Measurements from ENCODE around the gene CX3CR1.
"Not testable (repeated sequence)": the region's sequence is repeated elsewhere in the genome, so short reads cannot be mapped to it uniquely, and the experiment has no call there.

The CX3CR1 gene, protein sequence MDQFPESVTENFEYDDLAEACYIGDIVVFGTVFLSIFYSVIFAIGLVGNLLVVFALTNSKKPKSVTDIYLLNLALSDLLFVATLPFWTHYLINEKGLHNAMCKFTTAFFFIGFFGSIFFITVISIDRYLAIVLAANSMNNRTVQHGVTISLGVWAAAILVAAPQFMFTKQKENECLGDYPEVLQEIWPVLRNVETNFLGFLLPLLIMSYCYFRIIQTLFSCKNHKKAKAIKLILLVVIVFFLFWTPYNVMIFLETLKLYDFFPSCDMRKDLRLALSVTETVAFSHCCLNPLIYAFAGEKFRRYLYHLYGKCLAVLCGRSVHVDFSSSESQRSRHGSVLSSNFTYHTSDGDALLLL

DNA sequence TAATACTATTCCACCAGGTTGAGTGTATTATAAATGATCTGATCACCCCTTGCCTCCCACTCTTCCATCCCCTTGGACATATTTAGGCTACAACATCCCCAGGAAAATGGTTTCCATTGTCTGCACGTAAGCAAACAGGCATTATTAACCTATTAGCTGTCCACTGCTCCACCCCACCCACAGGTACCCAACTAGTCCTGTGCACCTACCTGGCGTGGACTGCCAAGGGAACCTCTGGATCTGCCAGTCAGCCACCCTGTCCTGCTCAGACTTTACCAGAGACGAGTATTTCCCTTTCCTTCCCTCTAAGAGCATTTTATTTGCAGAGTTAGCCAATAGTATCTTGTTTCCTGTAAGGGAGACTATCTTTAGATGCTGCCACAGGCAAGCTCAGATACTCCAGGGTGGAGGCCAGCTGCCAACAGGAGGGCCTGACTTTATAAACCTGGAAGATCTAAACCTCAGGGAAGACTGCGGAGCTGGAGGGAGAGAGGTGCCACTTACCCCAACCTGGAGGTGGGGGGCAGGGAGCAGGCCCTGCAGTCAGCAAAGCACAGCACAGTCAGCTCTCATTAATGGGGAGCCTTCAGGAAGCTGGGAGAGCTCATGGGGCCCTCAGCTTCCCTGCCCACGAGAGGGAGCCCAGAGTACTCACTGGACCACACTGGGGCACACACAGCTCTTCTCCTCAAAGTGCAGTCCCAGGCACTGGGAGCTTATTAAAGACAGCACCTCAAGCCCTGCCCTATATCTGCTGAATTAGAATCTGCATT lies at the start of gene CX3CR1:
Gene CX3CR1, minus strand, starts transcription at position 292 of the 773 bp plus-strand sequence. CDS start 13,527 bp downstream, outside the sequence.
- no peak for DNase-seq

DNA sequence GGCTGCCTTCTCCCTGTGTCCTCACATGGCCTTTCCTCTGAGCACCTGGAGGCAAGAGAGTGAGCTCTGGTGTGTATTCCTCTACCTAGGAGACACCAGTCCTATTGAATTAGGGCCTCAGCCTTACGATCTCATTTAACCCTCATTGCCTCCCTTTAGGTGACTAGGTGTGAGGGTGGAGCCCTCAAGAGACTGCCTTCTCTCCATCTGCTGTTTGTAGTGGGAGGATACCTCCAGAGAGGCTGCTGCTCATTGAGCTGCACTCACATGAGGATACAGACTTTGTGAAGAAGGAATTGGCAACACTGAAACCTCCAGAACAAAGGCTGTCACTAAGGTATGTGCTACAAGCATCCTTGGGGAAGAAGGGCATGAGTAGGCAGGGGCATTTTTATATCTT lies 49.7 kb upstream of the CX3CR1 start, which contains the start of gene CCR8:
Gene CCR8, plus strand, starts transcription at position 217 of the 400 bp plus-strand sequence. CDS start 2,623 bp downstream, outside the sequence.
- DNase-seq, result no peak

DNA sequence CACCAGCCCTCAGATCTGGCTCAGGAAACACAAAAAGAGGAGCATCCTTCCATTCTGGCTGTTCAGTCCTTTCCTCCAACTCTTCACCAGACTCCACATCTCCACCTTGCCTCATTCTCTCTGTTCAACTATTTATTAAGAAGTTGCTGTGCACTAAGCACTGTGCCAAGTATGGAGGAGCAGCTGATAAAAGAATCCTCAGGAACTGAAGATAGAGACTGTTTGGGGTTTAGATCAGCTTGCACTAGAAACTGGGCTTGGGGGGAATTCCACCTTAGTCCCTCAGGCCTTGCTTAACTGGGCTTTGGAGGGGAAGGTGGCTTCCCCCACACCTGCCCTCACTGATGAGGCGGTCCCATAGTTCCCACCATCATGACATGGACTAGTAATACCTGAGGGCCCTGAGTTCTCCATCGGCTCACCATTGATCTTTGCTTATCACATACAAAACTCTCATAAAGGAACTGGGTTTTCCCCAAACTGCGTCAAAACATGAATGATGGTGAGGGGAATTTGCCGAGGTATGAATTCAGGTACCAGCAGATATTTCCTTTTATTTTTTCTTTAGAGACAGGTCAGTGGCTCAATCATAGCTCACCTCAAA lies 48.0 kb upstream of the CX3CR1 start:
- peak; percentile 33 for DNase-seq

DNA sequence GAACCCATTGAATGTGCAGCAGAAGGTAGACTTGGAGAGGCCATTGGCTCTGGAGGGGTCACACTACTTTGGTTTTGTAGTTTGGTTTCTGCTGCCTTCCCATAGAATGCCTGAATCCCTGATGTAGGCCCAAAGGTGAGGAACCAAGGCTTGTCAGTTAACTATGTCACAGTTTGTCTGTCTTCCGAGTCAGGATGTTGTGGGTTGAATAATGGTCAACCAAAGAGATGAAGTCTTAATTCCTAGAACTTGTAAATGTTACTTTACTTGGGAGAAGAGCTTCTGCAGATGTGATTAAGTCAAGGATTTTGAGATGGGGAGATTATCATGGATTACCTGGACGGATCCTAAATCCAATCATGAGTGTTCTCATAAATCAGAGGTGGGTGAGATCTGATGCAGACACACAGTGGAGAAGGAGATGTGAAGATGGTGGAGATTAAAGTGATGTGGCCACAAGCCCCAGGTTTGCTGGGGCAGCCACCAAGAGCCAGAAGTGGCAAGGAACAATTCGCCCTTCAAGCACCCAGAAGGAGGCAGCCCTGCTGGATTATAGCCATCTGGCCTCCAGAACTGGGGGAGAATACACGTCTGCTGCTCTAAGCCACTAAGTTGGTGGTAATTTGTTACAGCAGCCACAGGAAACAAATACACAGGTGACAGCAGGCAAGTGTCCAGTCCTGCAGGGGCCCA lies 47.4 kb upstream of the CX3CR1 start:
- no peak for DNase-seq

DNA sequence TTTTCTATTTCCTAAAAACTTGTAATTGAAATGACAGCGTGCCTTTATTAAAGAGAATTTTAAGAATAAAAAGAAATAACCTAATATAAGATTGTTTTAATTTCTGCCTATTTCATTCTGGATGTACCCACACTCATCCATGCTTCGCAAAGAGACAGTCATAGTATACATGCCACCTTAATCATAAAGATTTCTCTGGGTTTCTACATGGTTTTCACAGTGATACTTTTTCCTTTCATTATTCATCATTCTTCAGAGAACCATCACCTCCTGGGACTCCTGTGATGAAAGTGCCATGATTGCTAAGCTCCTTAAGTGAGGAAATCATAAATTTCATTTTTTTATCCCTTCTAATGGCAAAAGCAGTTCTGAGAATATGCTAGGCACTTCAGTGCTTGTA lies 45.4 kb upstream of the CX3CR1 start:
- no peak for DNase-seq

DNA sequence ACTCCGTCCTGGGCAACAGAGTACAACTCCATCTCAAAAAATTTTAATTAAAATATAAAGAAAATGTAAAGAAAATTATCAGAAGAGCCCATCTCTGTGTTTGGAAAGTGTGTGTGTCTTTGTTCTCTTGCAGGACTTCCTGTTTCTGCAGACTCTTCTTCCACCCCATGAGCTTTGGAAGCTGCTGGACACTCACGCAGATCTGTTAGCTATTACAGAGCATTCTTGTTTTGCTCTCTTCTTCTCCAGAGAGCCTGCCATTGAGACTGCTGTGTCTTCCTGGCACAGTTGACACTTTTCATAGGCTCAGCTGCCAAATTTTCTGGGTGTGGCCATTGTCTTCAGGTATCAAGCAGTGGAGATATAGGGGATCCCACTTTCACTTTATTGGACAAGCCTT lies 43.7 kb upstream of the CX3CR1 start:
- no peak for DNase-seq

DNA sequence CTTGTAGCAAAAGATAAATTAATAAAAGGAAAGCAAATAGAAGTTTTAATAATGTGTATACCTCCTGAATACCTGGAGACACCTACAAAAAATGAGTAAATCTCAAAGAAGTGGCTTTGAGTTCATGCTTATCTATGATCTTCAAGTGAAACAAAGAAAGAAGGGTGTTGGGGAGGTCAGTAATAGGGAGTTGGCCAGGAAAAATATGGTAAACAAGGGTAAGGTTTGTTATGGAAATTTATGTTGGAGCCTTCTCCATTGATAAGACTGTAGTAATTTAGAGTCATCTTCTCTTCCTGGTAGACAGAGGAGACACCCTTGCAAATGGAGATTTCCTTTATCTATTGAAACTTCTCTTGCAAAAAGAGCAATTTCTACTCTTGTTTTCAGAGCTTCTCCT lies 43.1 kb upstream of the CX3CR1 start:
- DNase-seq, result no peak

DNA sequence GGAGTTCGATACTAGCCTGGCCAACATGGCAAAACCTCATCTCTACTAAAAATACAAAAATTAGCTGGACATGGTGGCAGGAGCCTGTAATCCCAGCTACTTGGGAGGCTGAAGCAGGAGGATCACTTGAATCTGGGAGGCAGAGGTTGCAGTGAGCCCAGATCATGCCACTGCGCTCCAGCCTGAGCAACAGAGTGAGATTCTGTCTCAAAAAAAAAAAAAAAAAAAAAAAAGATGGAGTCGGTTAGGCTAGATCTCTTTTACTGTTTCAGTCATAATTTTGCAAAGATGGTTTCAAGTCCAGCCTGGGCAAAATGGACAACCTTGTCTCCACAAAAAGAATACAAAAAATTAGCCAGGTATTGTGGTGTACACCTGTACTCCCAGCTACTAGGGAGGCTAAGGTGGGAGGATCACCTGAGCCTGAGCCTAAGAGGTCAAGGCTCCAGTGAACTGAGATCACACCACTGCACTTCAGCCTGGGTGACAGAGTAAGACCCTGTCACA lies 42.4 kb upstream of the CX3CR1 start:
- DNase-seq, result not testable (repeated sequence)

DNA sequence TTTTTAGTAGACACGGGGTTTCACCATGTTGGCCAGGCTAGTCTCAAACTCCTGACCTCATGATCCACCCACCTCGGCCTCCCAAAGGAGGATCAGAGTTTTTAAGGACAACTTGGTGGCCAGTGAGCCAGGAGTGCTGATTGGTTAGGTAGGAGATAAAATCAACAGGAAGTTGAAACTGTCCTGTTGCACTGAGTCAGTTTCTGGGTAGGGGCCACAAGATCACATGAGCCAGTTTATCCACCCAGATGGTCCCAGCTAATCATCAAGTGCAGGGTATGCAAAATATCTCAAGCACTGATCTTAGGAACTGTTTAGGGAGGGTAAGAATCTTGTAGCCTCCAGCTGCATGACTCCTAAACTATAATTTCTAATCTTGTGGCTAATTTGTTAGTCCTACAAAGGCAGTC lies 41.7 kb upstream of the CX3CR1 start:
- not testable (repeated sequence) for DNase-seq

DNA sequence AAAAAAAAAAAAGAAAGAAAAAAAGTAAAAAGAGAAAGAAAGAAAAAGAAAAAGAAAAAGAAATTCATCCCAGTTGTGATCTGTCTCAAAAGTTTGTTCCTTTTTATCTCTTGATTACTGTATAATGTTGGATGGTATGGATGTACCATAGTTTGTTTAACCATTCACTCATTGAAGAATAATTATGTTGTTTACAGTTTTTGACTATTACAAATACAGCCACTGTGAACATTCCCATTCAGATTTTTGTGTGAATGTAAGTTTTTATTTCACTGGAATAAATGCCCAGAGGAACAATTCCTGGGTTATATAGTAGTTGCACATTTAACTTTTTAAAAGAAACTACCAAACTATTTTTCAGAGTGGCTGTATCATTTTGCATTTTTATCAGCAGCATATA lies 39.4 kb upstream of the CX3CR1 start:
- no peak for DNase-seq

DNA sequence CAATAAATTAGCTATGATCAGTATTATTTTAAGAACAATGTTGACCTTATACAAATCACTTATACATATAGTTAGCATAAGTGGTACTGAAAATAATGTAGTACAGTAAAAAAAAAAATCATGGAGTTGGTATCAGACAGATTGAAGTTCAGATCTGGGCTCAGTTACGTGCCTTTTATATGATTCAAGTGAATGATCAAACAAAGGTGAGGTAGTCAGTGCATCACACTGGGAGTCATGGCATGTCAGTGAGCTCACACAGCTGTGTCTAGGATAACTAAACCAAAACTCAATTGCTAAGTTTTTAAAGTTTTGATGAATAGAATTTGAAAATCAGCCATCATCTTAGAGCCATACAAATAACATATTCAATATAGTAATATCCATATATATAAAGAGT lies 38.5 kb upstream of the CX3CR1 start:
- no peak for DNase-seq

DNA sequence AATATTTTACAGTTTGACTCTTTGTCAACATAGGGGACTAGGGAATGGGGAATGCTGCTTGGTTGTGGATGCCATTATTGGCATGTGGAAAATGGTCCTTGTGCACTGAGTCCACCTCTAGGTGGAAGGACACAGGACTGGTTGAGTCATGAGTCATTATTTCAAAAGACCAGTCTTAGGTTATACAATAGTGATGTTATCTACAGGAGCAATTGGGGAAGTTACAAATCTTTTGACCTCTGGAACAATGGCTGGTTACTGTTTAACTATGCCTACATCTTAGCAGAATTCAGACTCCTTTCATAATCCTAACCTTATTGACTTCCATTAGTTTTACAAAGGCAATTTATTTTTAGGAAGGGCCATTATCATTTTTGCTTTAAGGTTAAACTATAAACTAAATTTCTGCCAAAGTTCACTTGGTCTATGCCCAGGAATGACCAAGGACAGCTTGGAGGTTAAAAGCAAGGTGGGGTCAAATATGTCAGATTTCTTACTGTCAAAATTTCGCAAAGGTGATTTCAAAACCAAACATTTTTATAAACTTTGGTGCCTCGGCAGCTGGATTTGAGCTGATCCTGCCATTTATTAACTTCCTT lies 37.8 kb upstream of the CX3CR1 start:
- DNase-seq, result no peak

DNA sequence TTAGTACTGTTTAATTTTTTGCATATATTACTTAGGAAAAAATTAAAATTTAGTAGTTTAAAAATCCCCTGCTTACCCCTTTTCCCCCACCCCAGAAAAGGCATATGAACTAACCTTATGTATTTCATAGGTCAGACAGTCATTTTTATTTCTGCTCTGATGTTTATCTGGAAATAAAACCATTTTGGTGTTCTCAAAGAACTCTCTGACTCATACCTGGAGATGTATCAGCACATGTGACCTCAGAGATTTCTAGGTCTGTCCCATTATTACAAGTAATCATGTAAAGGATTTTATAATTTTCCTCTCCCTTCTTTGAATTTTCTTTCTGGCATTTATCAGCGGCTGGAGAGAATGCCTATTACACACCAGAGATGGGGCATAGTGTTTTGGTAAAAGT lies 35.6 kb upstream of the CX3CR1 start:
- no peak for DNase-seq

DNA sequence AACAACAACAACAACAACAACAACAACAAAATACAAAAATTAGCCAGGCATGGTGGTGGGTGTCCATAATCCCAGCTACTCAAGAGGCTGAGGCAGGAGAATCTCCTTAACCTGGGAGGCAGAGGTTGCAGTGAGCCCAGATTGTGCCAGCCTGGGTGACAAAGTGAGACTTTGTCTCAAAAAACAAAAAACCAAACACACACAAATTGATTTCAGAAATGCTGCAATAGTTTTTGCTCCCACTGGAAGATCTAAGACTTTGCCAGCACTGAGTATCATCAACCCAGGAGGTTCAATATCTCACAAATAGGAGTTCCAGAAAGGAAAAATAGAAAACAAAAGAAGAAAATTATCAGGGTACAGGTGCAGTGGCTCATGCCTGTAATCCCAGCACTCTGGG lies 33.5 kb upstream of the CX3CR1 start:
- no peak for DNase-seq

DNA sequence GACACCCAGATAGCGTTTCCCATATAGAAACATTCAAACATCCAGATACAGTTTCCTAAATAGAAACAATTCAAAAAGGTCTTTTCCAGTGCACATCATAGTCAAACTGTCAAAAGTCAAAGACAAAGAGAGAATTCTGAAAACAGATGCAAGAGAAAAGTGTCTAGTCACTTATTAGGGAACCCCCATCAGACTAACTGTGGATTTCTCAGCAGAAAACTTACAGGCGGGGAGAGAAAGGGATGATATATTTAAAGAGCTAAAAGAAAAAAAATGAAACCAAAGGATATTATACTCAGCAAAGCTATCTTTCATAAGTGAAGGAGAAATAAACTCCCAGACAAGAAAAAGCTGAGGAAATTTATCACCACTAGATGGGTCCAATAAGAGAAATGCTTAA lies 22.3 kb upstream of the CX3CR1 start:
- no peak for DNase-seq

DNA sequence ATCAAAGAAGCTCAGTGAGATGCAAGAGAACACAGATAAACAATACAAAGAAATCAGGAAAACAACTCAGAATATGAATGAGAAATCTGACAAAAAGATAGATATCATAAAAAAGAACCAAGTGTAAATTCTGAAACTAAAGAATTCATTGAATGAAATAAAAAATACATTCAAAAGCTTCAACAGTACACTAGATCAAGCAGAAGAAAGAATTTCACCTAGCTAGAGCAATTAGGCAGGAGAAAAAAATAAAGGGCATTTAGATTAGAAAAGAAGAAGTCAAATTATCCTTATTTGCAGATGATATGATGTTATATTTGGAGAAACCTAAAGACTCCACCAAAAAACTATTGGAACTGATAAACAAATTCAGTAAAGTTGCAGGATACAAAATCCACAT lies 19.4 kb upstream of the CX3CR1 start:
- no peak for DNase-seq

DNA sequence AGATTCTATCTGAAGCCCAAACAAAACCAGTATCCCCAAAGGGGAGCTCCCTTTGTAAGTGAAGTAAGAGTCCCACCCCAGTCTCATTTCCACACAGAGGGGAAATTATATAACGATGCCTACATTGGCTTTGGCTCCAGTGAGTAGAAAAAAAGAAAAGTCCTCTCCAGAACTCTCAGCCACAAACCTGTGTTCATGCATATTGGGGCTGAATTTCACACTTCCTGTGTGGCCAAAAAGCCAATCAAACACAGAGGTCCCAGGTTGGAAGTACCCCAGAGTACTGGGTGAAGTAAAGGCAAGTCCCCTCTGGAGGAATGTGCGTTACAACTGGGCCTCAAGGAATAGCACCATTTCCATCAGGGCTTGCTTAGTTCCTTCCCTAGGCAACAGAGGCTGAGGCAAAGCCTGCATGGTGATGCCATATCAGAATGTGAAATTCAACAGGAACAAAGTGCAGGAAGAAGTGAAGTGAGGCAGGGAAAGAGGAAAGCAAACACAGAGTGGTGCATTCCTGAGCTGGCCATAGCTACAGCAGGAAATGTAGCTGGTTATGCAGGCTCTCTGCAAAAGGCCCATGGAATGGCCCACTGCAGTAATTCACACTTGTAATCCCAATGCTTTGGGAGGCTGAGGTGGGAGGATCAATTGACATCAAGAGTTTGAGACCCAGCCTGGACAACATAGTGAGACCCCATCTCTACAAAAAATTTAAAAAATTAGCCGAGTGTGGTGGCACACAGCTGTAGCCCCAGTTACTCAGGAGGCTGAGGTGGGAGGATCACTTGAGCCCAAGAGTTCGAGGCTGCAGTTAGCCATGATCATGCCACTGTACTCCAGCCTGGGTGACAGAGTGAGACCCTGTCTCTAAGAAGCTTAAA lies 16.6 kb upstream of the CX3CR1 start:
- DNase-seq, result no peak

DNA sequence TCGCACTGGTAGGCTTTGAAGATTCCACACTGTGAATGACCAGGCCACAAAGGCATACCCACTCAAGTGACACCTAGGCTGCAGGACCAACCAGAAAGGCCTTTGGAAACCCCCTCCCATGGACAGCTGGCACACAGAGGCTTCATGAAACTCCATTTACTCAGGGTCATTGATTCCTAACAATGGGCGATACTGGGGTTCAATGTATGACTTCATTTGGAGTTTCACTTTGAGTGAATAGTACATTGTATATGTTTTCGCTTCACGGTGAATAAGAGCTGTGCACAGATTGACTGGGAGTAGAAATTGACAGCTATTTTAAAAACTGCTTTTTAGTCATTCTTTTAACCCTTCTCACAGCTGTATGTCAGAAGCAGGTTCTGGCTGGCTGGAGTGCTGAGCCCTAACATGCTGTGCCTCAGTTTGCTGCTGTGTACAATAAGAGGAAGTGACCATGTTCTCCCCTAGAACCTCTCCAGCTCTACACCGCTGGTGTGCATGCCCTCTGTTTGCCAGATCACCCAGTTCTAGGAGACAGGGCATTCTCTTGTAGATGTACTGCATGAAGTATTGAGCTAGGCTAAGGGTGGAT lies 15.4 kb upstream of the CX3CR1 start:
- DNase-seq, result no peak

DNA sequence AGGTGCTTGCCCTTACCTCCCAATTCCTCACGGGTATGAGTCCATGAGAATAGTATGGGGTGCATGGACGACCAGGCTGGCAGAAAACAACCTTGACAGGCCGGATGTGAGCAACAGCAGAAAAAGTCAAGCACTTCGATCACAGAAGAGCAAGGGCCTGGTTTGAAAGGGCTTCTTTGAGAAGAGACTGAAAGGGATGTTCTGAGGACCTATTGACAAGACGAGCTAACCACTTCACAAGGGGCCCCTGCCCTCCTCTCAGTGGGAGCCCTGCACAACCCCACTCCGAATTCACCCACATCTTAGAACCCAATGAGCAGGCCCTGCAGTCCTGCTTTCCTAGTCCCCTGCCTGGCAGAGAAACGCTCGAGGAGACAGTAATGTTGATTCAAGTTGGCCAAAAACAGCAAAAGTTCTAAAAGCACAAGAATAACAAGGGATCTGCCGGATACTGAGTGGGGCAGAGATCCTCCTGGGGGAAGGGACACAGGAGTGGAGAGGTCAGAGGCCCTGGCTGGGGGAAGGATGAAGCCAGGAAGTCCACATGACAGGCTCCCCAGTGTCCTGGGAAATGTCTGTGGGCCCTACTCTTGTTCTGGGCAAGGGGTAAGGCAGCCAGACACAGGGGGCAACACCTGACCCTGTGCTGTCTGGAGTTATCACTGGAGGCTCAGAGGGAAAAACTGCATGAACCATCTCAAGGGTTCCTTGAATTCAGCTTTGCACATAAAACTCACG lies 14.8 kb upstream of the CX3CR1 start:
- no peak for DNase-seq

DNA sequence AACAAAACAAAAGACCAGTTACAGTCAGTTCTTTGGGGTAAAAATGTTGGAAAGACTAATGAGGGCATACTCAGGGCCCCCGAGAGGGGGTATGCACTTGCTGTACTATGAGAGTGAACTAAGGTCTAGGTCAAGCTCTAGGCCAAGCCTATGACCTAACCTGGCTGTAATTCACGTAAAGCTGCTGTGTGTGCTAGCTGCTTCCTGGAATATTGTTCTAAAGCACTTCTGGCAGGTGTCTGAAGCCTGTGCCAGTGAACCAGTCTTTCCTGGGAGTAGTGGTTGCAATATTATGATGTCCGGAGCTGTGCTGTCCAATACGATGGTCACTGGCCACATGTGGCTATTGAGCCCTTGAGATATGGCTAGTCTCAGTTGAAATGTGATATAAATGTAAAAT lies 13.1 kb upstream of the CX3CR1 start:
- no peak for DNase-seq
